Measurements from ENCODE around the gene PAH.

DNA sequence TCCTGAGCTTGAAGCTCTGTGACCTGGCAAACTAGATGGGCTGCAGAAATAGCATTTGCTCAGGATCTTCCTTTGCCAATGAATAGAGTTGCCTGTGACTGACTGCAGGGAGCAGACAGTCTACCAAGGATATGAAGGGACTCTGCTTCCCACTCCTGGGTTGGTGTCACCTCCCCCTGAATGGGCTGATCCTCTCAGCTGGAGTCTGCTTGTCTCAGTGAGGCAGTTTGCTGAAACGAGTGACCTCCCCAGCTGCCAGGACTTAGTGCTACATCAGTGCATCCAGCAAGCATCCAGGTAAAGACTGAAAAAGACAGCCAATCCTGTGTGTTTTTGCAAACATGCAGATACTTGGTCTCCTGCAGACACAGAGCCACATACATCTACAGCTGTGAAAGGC lies 28.5 kb downstream of the PAH start:
- TF ChIP-seq CTCF (conservative IDR thresholded peaks at IDR 0.05; ENCODE audit: low read depth, low read length) (no peak), EZH2 (IDR thresholded peaks at IDR 0.05; ENCODE audit: borderline replicate concordance, low read depth, low read length, poor library complexity, severe bottlenecking) (no peak)
